Measurements from ENCODE around the gene LPCAT3. TPM values are rescaled to one million over a fixed set of nuclear protein-coding genes. Genes with fewer than 3 reads are reported as not detected.

Gene LPCAT3
- total RNA-seq, 1 experiment from 2014 or later, result 16.3 TPM

GRCh38 chr12:6929466-6930452, 88.5 kb downstream of the LPCAT3 start:
- Histone ChIP-seq H3K27me3 (ENCODE audit: low read length) (no peaks in the 10 kb centered on the region), H4K20me1 (ENCODE audit: low read length) (no peaks in the 10 kb centered on the region; the same call in 1 of the 2 replicates), H3K4me3 (ENCODE audit: low read length) (peak overlapping the region; percentile 93), H3K27ac (ENCODE audit: low read length) (no peak overlapping the region), H3K4me1 (ENCODE audit: insufficient read depth, low read length) (peaks cover 39% of the 10 kb centered on the region), H2AFZ (ENCODE audit: low read length) (no peak overlapping the region), H3K9me2 (replicated peaks; ENCODE audit: low read length) (no peaks in the 10 kb centered on the region), H3K9me3 (ENCODE audit: low read length) (no peaks in the 10 kb centered on the region), H3F3A (ENCODE audit: low read length, unreplicated experiment) (no peaks in the 10 kb centered on the region), H3K36me3 (ENCODE audit: low read depth, low read length) (peaks cover 4% of the 10 kb centered on the region; the same call in 1 of the 2 replicates), H3K79me2 (ENCODE audit: low read length) (peaks cover 55% of the 10 kb centered on the region), H3K4me2 (ENCODE audit: low read length) (peak overlapping the region; percentile 95), H3K9ac (ENCODE audit: low read length) (peak overlapping the region; percentile 84)
- TF ChIP-seq EZH2 (IDR thresholded peaks at IDR 0.05; ENCODE audit: low read length, unreplicated experiment) (no peak), EZH2phosphoT487 (IDR thresholded peaks at IDR 0.05; ENCODE audit: borderline replicate concordance, low read length) (no peak), CTCF (conservative IDR thresholded peaks at IDR 0.05; ENCODE audit: low read depth, low read length) (no peak)
- no TSS peak for BruUV-seq (replicated peaks)
- ATAC-seq (no peak), DNase-seq (no peak)
- ChIA-PET CTCF (no interaction called here), POLR2A (ENCODE audit: unreplicated experiment) (interaction anchor here (0.5 kb wide), 1 partner anchor 14 kb away, joined by 12 read pairs; the partner anchor contains the start of gene C12orf57)
- intact Hi-C loops (cut with micrococcal nuclease), result loop anchor here (5.0 kb wide), 1 partner anchor 62 kb away; the partner anchor contains the start of gene TPI1

GRCh38 chr12:6928703-6929407, 89.4 kb downstream of the LPCAT3 start:
- no TSS peak for BruUV-seq (replicated peaks)
- intact Hi-C loops (cut with micrococcal nuclease), result loop anchor here (5.0 kb wide), 1 partner anchor 62 kb away; the partner anchor contains the start of gene TPI1
- ChIA-PET POLR2A (ENCODE audit: unreplicated experiment) (interaction anchor here (0.5 kb wide), 1 partner anchor 15 kb away, joined by 12 read pairs; the partner anchor contains the start of gene C12orf57), CTCF (interaction anchor here (0.6 kb wide), 1 partner anchor 56 kb away, joined by 6 read pairs; the partner anchor contains the start of gene SPSB2)
- TF ChIP-seq EZH2phosphoT487 (IDR thresholded peaks at IDR 0.05; ENCODE audit: borderline replicate concordance, low read length) (no peak), EZH2 (IDR thresholded peaks at IDR 0.05; ENCODE audit: low read length, unreplicated experiment) (no peak), CTCF (conservative IDR thresholded peaks at IDR 0.05; ENCODE audit: low read depth, low read length) (no peak)
- H3K79me2 ChIP-seq (ENCODE audit: low read length), result peaks cover 55% of the 10 kb centered on the region
- H3K4me1 ChIP-seq (ENCODE audit: insufficient read depth, low read length), result peaks cover 43% of the 10 kb centered on the region
- ATAC-seq, result no peak
- no peak for DNase-seq
- H3K9me3 ChIP-seq (ENCODE audit: low read length), result no peaks in the 10 kb centered on the region
- no peaks in the 10 kb centered on the region for H3K9me2 ChIP-seq (replicated peaks; ENCODE audit: low read length)
- H3K36me3 ChIP-seq (ENCODE audit: low read depth, low read length), result no peaks in the 10 kb centered on the region
- H3F3A ChIP-seq (ENCODE audit: low read length, unreplicated experiment), result no peaks in the 10 kb centered on the region
- H3K27me3 ChIP-seq (ENCODE audit: low read length), result no peaks in the 10 kb centered on the region
- H3K27ac ChIP-seq (ENCODE audit: low read length), result no peak overlapping the region
- H3K4me3 ChIP-seq (ENCODE audit: low read length), result peak overlapping the region; percentile 93
- peak overlapping the region; percentile 84 for H3K9ac ChIP-seq (ENCODE audit: low read length)
- no peaks in the 10 kb centered on the region; the same call in 1 of the 2 replicates for H4K20me1 ChIP-seq (ENCODE audit: low read length)
- peak overlapping the region; percentile 57 for H2AFZ ChIP-seq (ENCODE audit: low read length)
- peak overlapping the region; percentile 95 for H3K4me2 ChIP-seq (ENCODE audit: low read length)

Measured in PC-3 (cell line).